Measurements from ENCODE around the gene PPP1R36. TPM values are rescaled to one million over a fixed set of nuclear protein-coding genes. Genes with fewer than 3 reads are reported as not detected.

Gene PPP1R36
- total and polyA plus RNA-seq, 2 of the 8 experiments (the other 6 are each of a cell fraction or from before 2014, with no cell fraction given), result 0.39 to 0.93 TPM

DNA sequence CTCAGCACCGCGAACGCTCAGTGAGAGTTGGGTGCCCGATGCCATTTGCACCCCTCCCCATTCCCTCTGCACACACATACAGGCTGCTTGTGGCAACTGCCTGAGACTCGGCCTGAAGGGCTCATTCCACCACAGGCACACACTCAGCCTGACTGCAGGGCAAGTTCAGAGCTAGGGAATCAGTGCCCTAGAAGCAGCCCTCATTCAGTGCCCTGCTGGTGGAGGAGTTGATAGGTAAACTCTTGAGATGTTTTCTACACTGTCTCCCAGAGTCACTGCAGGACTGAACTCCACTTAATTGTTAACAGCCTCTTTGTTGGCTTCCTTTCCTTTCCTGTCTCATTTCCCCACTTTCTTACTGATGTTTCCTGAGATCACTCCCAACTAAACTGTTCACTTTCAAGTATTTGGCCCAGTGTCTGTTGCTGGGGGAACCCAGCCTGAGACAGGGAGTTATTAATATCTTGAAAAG, 16.9 kb downstream of the PPP1R36 start (continued):
- TF ChIP-seq, protein P1, sequence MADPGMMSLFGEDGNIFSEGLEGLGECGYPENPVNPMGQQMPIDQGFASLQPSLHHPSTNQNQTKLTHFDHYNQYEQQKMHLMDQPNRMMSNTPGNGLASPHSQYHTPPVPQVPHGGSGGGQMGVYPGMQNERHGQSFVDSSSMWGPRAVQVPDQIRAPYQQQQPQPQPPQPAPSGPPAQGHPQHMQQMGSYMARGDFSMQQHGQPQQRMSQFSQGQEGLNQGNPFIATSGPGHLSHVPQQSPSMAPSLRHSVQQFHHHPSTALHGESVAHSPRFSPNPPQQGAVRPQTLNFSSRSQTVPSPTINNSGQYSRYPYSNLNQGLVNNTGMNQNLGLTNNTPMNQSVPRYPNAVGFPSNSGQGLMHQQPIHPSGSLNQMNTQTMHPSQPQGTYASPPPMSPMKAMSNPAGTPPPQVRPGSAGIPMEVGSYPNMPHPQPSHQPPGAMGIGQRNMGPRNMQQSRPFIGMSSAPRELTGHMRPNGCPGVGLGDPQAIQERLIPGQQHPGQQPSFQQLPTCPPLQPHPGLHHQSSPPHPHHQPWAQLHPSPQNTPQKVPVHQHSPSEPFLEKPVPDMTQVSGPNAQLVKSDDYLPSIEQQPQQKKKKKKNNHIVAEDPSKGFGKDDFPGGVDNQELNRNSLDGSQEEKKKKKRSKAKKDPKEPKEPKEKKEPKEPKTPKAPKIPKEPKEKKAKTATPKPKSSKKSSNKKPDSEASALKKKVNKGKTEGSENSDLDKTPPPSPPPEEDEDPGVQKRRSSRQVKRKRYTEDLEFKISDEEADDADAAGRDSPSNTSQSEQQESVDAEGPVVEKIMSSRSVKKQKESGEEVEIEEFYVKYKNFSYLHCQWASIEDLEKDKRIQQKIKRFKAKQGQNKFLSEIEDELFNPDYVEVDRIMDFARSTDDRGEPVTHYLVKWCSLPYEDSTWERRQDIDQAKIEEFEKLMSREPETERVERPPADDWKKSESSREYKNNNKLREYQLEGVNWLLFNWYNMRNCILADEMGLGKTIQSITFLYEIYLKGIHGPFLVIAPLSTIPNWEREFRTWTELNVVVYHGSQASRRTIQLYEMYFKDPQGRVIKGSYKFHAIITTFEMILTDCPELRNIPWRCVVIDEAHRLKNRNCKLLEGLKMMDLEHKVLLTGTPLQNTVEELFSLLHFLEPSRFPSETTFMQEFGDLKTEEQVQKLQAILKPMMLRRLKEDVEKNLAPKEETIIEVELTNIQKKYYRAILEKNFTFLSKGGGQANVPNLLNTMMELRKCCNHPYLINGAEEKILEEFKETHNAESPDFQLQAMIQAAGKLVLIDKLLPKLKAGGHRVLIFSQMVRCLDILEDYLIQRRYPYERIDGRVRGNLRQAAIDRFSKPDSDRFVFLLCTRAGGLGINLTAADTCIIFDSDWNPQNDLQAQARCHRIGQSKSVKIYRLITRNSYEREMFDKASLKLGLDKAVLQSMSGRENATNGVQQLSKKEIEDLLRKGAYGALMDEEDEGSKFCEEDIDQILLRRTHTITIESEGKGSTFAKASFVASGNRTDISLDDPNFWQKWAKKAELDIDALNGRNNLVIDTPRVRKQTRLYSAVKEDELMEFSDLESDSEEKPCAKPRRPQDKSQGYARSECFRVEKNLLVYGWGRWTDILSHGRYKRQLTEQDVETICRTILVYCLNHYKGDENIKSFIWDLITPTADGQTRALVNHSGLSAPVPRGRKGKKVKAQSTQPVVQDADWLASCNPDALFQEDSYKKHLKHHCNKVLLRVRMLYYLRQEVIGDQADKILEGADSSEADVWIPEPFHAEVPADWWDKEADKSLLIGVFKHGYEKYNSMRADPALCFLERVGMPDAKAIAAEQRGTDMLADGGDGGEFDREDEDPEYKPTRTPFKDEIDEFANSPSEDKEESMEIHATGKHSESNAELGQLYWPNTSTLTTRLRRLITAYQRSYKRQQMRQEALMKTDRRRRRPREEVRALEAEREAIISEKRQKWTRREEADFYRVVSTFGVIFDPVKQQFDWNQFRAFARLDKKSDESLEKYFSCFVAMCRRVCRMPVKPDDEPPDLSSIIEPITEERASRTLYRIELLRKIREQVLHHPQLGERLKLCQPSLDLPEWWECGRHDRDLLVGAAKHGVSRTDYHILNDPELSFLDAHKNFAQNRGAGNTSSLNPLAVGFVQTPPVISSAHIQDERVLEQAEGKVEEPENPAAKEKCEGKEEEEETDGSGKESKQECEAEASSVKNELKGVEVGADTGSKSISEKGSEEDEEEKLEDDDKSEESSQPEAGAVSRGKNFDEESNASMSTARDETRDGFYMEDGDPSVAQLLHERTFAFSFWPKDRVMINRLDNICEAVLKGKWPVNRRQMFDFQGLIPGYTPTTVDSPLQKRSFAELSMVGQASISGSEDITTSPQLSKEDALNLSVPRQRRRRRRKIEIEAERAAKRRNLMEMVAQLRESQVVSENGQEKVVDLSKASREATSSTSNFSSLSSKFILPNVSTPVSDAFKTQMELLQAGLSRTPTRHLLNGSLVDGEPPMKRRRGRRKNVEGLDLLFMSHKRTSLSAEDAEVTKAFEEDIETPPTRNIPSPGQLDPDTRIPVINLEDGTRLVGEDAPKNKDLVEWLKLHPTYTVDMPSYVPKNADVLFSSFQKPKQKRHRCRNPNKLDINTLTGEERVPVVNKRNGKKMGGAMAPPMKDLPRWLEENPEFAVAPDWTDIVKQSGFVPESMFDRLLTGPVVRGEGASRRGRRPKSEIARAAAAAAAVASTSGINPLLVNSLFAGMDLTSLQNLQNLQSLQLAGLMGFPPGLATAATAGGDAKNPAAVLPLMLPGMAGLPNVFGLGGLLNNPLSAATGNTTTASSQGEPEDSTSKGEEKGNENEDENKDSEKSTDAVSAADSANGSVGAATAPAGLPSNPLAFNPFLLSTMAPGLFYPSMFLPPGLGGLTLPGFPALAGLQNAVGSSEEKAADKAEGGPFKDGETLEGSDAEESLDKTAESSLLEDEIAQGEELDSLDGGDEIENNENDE (IDR thresholded peaks at IDR 0.05; ENCODE audit: insufficient replicate concordance, low read length), result no peak
- TF ChIP-seq ASH2L (IDR thresholded peaks at IDR 0.05; ENCODE audit: low read length), result no peak
- TF ChIP-seq TAF1 (IDR thresholded peaks at IDR 0.05; ENCODE audit: low read depth, low read length), result no peak
- no peak for TF ChIP-seq RNF2 (IDR thresholded peaks at IDR 0.05; ENCODE audit: borderline replicate concordance, low read depth, low read length, missing control alignments, poor library complexity, severe bottlenecking)
- TF ChIP-seq, protein P2, sequence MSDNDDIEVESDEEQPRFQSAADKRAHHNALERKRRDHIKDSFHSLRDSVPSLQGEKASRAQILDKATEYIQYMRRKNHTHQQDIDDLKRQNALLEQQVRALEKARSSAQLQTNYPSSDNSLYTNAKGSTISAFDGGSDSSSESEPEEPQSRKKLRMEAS (IDR thresholded peaks at IDR 0.05), result no peak
- TF ChIP-seq KDM4A (IDR thresholded peaks at IDR 0.05; ENCODE audit: low read depth, low read length, severe bottlenecking), result no peak
- TF ChIP-seq RFX5 (IDR thresholded peaks at IDR 0.05; ENCODE audit: borderline replicate concordance, low read depth, low read length), result no peak
- TF ChIP-seq TBP (IDR thresholded peaks at IDR 0.05; ENCODE audit: low read depth, low read length), result no peak
- TF ChIP-seq CREB1 (IDR thresholded peaks at IDR 0.05), result no peak
- no peak for TF ChIP-seq SAP30 (IDR thresholded peaks at IDR 0.05; ENCODE audit: insufficient read depth, insufficient replicate concordance, low read length)
- no peak for TF ChIP-seq SUZ12 (IDR thresholded peaks at IDR 0.05; ENCODE audit: low read length)
